Testis (tissue), 2 donors: ENCODE measurements around the gene PTPN3.

Source experiments
- CTCF ChIP-seq, 3 experiments: fragments of 450-650 bp in 2 of 3; fragments of 200-600 bp in 1 of 3; sonication (generic) in 1 of 3; IDR thresholded peaks; one replicate each; pipeline ENCODE4 v1.5.1; 2016 to 2019; ENCODE audit warnings: antibody characterized with exemption in 3 of 3, mild to moderate bottlenecking in 2 of 3, moderate library complexity in 1 of 3
- POLR2A ChIP-seq: fragments of 450-650 bp; IDR thresholded peaks from one replicate; pipeline ENCODE4 v1.6.1; 2017; ENCODE audit warnings: antibody characterized with exemption, mild to moderate bottlenecking, moderate library complexity

GRCh38 chr9:109437286-109437685, 60.8 kb downstream of the PTPN3 start:
- TF ChIP-seq CTCF (IDR thresholded peaks at IDR 0.05) = no peak
- no peak for TF ChIP-seq POLR2A
